NK-92 treated with Interleukin-12 subunit alpha and Interleukin-12 subunit beta, amount 100 ng/mL, for 24 hours (cell line): ENCODE measurements around the gene R3HDM2.
A peak's percentile ranks its signal among the peaks of the same experiment; 100 is the strongest.

ENCODE experiments used
- DNase-seq: peaks from one replicate; lab custom pipeline; 2025; lab: John Stamatoyannopoulos, UW

R3HDM2 gene

GRCh38 chr12:57216014-57216911 lies 214.6 kb downstream of the R3HDM2 start, which contains the start of gene NXPH4:
TSS of gene NXPH4 (plus strand) at chr12:57216794. CDS start at chr12:57216970, 176 bp downstream.
- no peak for DNase-seq

- DNase-seq, result no peak
These were observed 215.2 kb downstream of the R3HDM2 start for GRCh38 chr12:57215668-57216013.

DNA sequence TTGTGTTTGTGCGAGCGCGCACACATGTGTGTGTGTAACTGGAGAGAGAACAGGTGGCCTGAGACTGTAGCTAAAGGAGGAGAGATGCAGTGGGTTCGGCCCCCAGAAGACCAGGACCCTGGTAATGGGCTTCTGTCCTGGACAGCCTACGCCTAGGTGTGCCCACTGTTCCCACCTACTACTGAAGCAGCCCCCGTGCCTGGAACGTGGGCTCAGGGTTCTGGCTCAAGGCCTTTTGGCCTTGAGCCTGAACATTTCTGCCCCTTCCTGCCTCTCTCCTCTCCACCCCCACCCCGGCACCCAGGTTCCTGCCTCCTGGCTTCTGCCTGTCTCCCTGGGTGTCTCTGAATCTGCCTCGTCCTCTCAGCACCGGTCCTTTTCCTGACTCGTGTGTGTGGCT lies 215.8 kb downstream of the R3HDM2 start:
- no peak for DNase-seq

- peak; percentile 21 for DNase-seq
These were observed 216.5 kb downstream of the R3HDM2 start for GRCh38 chr12:57214398-57214781.

GRCh38 chr12:57213763-57214397 lies 217.0 kb downstream of the R3HDM2 start:
- no peak for DNase-seq

- DNase-seq, result peak; percentile 47
These were observed 217.7 kb downstream of the R3HDM2 start for GRCh38 chr12:57213058-57213715.

GRCh38 chr12:57212701-57213057 lies 218.2 kb downstream of the R3HDM2 start:
- DNase-seq, result no peak

GRCh38 chr12:57211791-57212700 lies 218.8 kb downstream of the R3HDM2 start:
- no peak for DNase-seq

DNA sequence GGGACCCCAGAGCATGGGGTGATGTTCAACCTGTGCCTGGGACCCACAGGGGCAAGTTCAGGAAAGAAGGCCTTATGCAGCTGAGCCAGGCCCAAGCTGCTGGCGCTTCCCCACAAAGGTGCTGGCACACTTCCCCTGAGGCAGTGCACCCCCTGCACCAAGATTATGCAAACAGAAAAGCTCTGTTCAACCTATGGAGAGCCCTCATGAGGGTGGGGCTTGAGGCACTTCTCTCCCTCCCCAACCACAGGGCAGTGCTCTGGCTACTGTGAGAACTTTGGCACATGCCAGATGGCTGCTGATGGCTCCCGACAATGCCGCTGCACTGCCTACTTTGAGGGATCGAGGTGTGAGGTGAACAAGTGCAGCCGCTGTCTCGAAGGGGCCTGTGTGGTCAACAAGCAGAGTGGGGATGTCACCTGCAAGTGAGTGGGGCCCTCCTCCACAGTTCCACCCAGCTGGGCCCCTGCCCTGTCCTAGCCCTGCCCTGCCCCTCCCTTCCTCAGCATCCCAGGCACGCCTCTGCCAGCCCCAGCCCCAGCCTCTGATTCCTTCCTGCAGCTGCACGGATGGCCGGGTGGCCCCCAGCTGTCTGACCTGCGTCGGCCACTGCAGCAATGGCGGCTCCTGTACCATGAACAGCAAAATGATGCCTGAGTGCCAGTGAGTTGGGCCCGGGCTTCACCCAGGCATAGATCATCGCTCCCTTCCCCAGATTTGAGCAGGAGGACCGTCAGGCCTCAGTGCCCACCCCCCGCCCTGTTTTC lies 219.7 kb downstream of the R3HDM2 start:
- DNase-seq, result no peak

- no peak for DNase-seq
These were observed 220.4 kb downstream of the R3HDM2 start for GRCh38 chr12:57210461-57210860.

DNA sequence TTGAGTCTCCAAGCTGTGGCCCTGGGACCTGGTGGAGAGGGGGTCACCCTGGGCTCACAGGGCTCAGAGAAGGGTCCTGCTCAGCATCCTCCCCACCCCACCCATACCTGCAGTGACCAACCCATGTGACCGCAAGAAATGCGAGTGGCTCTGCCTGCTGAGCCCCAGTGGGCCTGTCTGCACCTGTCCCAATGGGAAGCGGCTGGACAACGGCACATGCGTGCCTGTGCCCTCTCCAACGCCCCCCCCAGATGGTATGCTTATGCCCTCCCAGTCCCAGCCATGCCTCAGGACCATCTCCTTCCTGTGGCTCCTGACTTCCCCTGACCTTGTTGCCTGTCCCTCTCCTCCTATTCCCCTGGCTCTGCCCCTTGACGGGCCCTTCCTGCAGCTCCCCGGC lies 220.9 kb downstream of the R3HDM2 start:
- DNase-seq, result no peak

DNA sequence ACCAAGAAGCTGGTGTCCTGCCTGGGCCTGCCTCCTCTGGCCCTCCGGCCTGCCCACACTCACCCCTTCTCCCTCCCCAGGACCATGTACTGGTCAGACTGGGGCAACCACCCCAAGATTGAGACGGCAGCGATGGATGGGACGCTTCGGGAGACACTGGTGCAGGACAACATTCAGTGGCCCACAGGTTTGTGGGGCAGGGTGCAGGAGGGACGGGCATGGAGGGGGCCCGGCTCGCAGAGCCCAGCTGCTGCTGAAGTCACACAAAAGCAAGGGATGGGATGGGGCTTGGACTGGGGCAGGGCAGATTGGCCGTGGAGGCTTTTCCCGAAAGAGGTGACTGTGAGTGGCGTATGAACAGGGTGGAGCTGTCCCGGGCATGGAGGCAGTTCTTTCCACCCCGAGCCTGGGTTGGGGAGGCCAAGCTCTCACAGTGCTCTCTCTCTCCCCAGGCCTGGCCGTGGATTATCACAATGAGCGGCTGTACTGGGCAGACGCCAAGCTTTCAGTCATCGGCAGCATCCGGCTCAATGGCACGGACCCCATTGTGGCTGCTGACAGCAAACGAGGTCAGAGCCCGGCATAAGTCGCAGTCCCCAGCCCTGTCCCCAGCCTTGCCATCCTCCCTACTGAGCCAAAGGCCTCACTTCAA lies 222.1 kb downstream of the R3HDM2 start:
- DNase-seq, result no peak

- DNase-seq, result no peak
These were observed 222.9 kb downstream of the R3HDM2 start for GRCh38 chr12:57207731-57208630.

DNA sequence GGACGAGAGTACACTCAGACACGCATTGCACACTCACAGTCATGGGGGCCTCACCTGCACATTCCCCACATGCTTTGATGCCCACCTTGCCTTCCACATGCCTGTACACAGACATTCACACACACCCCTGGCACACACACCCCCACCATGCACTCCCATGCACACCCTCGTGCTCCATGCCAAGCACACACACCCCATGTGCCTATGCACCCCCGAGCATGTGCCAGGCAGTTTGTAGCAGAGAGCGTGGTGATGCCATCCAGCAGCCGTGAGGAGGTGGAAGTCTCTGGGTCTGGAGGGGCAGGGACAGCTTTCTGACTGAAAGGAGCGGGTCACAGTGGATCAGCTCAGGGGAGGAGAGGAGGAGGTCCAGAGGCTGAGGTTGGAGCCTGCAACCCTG lies 224.9 kb downstream of the R3HDM2 start:
- DNase-seq, result no peak

DNA sequence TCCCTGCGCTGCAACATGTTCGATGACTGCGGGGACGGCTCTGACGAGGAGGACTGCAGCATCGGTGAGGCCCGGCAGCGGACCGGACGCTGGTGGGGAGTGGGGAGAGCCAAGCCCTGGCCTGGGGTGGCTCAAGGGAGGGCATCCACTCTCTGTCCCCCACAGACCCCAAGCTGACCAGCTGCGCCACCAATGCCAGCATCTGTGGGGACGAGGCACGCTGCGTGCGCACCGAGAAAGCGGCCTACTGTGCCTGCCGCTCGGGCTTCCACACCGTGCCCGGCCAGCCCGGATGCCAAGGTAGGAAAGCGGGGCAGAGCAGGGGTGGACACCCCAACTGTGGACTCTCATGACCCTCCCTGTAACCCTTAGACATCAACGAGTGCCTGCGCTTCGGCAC lies 225.7 kb downstream of the R3HDM2 start:
- DNase-seq, result no peak

GRCh38 chr12:57204454-57204853 lies 226.4 kb downstream of the R3HDM2 start:
- DNase-seq, result no peak

GRCh38 chr12:57203791-57204190 lies 227.1 kb downstream of the R3HDM2 start:
- no peak for DNase-seq
